Esophagus squamous epithelium (tissue), 4 donors: Measurements from ENCODE around the gene BOD1.

ENCODE experiments used
- CTCF ChIP-seq, 6 experiments: fragments of 450-650 bp in 4 of 6; fragments of 200-600 bp in 2 of 6; sonication (generic) in 2 of 6; IDR thresholded peaks; one replicate each; pipeline ENCODE4 v1.5.1; 2016 to 2019; ENCODE audit warnings: antibody characterized with exemption in 6 of 6, mild to moderate bottlenecking in 4 of 6, moderate library complexity in 4 of 6
- POLR2A ChIP-seq, 4 donors: fragments of 450-650 bp; IDR thresholded peaks; one replicate each; pipeline ENCODE4 v1.6.1; 2017; ENCODE audit warnings: antibody characterized with exemption in 4 of 4, mild to moderate bottlenecking in 4 of 4, moderate library complexity in 3 of 4

- TF ChIP-seq CTCF (IDR thresholded peaks at IDR 0.05), result no peak
- TF ChIP-seq POLR2A (IDR thresholded peaks at IDR 0.05), result no peak
Observed at GRCh38 chr5:173568703-173569102, 47.7 kb downstream of the BOD1 start.
